Activated effector memory CD4-positive, alpha-beta T cell treated with Interleukin-2 at 50 U/mL for 16 hours (primary cell): ENCODE results near the gene ELP1.

Experiments used
- DNase-seq: peaks from one replicate; pipeline ENCODE4 v3.0.0-alpha.2; 2020

The ELP1 gene

DNA sequence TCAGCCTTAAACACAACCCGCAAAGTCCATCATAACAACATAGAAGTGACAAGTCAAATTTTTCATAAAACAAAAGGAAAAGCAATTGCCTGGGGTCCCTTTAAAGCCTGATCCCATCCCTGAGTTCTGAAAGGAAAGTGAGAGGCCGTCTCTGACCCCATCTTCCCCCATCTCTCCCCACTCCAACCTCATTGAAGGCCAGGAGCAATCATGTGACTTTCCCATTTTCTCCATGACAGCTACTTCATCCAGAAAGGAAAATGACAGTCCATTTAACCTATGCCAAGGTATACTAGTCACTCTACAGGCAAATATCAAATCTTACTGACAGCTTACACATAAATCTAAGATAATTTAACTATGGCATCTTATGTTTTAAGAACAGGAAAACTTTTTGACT, 56.4 kb downstream of the ELP1 start:
- DNase-seq: no peak

DNA sequence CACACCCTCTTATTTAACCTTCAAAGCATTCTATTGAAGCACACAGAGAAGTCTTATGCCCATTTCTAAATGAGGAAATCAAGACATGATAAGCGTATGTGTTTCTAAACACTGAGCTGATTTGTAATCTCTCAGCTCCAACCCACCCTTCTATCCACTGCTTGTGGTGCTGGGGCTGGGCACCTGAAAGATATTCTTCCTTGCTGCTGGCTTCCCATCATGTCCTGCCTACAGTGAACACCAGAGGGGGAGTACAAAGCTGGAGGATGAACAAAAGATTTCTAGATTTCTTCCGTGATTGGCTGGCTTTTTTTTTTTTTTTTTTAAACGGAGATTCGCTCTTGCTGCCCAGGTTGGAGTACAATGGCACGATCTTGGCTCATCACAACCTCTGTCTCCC, 57.5 kb downstream of the ELP1 start:
- DNase-seq: no peak

DNA sequence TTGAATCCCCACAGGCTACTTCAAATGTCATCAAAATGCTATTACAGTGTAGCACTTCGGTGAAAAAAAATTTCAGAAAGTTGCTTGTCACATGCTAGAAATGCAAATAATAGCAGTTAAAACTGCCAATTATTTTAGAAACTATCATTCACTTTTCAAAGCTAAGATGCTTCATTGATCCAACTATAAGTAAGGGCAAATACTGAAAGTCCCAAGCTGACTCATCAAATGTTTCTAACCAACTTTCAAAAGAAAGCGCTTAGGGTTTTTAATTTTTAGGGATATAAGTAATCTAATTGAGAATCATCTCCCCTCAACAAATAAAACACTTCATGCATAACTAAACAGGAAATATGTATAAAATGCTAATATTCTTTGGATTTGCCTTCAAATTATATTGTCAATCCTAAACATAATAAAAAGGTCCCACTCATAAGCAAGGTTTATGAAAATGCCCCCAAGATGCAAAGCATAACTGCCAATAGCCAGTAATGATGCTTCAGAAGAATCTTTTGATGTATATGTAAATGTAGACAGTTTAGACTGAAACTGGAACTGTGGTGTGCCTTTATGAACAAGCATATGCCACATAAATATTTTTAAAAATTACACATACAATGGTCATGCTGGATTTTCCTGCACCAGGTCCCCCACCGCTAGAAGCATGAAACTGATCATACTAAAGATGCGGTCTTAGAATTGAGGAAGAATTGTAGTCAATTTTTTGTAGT, 59.7 kb downstream of the ELP1 start:
- no peak for DNase-seq

DNA sequence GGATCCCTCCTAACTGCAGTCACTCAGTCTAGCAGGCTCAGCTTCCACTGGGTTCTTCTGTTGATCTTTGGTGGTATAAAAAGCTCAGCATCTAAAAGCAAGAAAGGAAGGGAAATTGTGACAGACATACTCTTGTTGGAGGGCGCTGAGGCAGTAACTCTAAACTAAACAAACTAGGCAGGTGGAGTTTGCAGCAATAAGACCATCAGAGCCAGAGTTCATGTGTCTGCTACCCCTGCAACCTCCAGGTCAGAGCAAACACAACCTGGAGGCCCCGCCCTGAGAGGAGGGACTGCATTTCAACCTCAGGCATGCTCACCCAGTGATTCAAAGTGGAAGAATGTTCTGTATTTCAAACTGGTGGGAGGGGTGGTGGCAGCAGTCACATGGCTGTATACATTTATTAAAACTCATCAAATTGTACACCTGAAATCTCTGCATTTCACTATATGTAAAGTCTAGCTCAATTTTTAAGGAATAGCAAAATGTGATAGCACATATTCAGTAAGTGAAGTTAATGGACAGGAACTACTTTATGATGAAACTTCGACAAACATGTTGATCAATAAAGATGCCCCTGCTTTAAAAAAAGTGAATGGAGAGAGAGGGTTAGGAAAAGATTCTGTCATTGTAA, 64.7 kb downstream of the ELP1 start:
- no peak for DNase-seq

DNA sequence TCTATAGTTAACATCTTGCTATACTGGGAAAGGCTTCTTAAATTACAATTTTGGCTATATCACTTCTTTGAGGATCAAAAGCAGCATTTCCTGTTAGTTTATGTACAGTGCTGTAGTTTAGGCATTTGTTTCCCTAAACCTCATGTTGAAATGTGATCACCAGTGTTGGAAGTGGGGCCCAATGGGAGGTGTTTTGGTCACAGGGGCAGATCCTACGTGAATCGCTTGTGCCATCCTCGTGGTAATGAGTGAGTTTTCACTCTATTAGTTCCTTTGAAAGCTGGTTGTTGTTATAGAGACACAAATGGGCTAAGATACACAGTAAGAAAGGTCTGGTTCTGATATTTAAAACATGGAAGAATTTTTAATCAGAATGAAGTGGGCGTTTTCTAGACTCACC, 66.1 kb downstream of the ELP1 start:
- no peak for DNase-seq

DNA sequence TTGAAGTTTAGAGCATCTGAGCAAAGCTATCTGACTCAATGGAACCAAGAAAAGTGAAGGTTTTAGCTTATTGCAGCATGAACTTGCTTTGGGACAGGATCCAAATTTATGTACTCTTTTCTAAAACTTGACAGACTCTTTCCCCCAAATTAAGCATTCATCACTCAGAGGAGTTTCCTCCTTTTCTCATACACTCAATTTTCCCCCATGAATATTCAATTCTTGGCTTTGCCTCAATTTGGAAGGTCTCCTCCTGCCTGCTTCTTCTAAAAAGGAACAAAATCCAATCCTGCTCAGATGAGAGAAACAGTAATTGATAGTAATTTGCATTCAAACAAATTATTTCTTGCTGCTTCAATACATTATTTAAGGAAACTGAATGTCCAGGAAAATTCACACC, 66.8 kb downstream of the ELP1 start:
- DNase-seq: no peak

DNA sequence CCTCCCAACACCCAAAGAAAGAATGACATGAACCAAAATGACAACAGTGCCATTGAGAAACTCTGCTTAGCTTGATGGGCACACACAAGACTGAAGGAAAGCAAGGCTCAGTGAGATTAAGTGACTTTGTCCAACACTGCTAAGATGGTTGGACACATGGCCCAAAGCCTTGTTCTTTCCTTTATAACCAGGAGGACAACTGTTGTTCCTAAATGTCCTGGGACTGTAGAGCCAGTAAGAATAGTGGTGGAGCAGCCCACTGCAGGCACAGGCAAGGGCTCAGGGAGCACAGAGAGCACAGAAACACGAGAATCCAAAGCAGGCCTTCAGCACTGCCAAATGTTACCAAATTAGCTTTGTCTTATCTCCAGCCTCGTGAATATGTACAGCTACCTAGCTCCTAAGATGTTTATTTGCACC, 67.9 kb downstream of the ELP1 start:
- DNase-seq: no peak

DNA sequence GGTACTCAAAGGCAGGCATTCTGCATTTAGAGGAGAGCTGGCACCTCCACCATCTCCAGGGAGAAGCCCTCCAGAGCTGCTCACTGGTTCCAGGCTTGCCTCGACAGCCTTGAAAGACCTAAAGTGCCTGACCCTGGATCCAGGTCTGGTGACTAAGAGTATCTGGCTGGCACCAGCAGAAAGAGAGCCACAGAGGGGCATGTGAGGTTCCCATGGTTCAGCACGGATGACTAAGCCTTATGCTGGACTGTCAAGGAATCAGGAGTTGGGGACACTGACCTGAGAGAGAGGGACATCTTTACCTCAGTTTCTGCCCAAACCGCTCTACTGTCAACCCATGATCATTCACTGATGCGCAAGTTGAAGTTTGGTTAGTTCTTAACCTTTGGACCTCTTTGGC, 68.9 kb downstream of the ELP1 start:
- DNase-seq: no peak

DNA sequence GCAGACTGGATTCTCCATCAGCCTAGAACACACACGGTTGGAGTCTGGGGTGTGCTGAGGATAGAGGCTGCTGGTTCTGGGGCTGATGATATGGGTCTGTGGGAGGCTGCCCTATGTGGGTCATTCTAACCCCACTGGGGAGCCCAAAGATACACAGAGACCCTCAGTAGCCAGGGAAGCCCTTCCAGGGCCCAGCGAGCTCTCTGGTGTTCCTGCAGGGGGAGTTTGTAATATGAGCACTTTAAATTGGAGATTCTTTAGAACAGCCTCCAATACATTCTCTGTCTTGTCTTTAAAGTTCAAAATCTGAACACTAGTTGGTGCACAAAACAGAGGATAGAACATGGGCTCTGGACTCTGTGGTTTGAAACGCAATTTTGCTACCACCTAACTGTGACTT, 69.5 kb downstream of the ELP1 start:
- DNase-seq: no peak

DNA sequence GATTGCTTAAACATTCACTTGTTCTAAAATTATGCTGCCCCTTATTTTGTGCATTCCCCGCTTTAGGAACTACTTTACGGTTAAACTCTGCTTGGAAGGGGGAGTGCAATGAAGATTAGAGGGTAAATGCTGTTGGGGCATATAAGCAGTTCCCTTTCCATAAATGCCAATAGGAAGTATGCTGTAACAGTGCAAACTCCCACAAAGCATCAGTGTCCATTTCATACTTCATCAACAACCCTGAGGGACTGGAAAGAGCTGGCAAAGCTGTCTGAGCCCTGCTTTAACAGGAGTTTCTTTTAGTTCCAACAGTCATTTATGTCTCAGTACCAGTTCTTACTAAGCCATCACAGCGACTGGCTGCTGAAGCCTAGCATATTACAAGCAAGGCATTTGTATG, 70.0 kb downstream of the ELP1 start:
- DNase-seq: no peak

DNA sequence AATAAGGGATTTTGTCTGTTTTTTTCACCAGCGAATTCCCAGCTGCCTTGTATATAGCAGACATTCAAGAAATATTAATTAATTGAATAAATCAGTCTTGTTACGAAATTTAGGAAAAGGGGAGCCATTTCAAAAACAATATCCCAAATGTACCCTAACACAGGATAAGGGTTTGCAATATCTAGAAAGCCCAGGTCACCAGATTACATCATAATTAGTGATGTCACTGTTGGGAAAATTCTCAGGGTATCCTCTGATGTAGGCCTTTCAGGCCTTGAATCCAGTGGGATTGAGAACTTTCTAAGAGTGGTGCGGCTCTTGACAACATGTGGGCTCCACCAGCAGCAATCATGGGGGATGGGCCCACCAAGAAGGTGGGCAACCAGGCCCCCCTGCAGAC, 71.9 kb downstream of the ELP1 start, which contains the start of gene ACTL7A:
TSS of gene ACTL7A (plus strand) at position 270 of the 400 bp plus-strand sequence. CDS start at position 327, 57 bp downstream.
- no peak for DNase-seq

DNA sequence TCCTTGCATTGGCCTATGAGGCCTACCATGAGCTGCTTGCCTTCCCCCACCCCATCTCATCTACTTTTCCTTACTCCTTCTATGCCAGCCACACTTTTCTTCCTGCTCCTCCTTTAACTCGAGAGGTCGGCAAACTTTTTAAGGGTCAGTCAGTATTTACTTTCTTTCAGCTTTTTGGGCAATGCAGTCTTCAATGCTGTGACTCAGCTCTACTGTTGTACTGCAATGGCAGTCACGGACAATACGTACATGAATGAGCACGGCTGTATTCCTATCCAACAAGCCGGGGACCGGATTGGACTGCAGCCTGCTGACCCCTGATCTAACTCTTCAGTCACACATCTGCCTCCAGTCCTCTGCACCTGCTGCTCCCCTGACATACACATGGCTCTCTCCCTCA, 72.5 kb downstream of the ELP1 start:
- DNase-seq: no peak

DNA sequence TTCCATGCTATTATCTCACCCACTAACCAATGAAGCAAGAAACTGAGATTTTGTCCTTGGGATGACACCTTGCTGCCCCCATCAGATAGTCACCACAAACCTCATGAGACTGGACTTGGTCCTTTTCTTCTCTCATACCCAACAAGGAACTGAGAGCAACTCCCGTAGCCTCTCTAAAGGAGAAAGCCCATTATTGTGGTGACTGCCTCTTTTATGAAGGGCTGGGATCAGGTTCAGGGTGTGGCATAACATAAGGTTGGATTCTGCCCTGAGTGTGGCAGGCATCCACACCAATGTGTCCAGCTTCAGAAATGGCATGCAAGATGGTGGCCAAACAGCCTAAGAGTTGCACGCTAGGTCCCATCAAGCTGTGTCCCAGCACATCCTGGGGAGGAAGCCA, 73.2 kb downstream of the ELP1 start:
- no peak for DNase-seq

DNA sequence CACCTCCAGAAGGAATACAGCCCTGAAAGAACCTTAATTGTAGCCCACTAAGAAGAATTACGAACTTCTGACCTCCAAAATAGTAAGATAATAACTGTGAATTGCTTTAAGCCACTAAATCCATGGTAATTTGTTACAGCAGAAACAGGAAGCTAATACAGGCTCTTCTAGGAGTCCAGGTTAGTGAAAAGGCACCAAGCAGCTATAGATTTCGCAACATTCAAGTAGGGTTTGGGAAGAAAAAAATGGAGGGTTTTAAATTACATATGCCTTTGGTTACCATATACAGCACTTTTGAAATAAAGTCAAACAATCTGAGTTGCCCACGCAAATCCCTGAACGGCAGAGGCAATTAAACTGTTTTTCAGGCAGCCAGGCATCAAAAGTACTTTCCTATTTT, 73.6 kb downstream of the ELP1 start:
- no peak for DNase-seq

DNA sequence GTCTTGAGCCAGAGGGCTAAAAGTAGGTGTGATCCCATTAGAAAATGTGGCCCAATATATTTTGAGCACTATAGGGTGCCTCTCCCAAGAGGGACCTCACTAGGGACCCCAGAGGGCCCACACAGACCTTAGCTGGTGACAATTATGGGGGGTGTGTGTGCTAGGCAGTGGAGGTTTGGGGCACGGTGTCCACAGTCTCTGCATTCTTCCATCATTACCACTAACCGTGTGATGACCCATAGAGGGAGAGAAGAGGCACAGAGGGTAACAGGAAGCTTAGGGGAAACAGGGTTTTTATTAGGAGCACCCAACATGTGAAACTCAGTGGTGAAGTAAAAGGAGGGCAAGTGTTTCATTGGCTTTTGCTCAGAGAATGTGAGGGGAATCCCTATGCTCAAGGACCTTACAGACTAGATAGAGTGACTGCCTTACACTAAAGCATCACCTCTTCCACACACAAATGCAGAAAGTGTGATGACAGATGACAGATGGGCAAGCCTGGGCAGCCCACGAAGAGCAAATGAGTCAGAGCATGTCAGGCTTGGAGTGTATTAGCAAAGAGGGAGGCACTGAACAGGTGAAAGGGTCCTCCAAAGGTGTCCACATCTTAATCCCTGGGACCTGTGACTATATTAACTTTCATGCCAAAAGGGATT, 74.3 kb downstream of the ELP1 start:
- no peak for DNase-seq

DNA sequence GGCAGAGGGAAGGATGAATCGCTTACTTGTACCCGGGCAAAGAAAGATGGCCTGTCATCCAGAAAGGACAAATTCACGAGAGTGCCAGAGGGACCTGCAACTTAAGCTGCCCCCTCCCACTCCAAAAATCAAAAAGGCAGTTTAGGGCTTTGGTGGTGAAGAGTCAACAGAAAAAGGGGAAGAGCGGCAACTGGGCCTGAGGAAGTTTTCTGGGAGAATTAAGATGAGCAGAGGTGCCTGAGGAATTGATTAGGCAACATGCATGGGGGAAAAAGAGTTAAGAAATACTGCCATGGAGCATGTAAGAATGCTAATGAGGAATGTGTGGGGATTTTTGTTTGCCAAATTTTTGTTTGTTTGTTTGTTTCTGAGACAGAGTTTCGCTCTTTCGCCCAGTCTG, 76.4 kb downstream of the ELP1 start:
- no peak for DNase-seq

DNA sequence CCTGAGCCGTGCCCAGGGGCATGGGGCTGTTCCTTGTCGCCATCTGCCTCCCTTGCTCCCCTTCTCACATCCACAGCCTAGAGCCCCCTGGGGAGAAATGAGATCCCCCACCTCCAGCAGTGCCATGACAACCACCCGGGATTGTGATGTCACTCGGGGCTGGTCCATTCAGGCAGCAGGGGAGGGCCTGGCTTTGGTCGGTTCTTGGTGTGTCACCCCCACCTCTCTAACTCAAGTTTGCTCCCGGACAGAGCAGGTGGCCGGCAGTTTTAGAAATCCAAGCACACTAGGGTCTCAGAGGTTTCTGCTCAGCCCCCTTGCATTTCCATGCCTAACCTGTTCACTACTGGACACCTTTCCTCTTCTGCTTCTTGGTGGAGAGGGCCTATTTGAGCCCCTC, 78.0 kb downstream of the ELP1 start, which contains the start of gene ACTL7B:
TSS of gene ACTL7B (minus strand) at position 99 of the 400 bp plus-strand sequence. CDS start at position 43, 56 bp downstream.
- DNase-seq: no peak

DNA sequence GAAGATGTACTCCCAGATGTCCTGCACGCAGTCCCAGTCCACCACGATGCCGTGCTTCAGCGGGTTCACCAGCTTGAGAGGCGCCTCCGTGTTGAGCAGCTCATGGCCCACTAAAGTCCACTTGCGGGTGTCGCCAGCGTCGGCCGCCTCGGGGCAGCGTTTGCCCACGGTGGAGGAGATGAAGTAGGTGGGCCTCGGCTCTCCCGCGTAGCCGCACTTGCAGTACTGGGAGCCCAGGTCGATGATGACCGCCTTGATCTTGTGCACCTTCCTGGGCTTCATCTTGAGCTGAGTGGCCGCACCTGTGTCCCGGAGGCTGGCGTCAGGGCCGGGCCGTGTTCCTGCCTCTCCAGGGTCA, 78.4 kb downstream of the ELP1 start:
- no peak for DNase-seq

DNA sequence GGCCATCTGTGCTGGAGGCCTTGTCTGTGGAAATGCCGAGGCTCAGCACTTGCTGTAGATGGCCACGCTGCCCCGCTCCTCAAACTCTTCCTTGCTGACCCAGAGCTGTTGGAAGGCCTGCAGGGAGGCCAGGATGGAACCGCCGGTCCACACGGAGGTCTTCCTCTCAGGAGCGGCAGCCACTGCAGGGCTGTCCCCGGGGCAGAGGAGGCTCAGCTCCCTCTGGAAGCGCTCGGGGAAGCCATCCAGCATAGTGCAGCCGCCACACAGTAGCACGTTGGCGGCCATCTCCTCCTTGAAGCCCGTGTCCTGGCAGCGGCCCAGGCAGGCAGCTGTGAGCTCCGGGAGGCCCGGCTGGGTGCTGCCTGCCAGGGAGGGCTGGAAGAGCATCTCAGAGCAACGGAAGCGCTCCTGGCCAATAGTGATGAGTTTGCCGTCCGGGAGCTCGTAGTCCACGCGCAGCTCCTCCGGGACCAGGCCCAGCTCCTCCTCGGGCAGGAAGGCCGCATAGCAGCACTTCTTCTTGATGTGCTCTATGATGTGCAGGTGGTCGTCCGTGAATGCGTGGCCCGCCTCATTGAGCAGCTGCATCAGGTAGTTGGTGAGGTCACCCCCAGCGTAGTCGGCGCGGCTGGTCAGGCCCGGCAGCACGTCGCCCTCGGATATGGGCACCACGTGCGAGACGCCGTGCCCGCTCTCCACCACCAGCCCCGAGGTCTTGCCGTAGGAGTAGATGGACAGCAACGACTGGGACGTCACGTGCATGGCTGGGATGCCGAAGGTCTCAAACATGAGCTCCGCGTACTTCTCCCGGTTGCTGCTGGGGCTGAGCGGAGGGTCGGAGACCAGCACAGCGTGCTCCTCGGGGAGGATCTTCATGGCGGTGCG, 79.0 kb downstream of the ELP1 start:
- no peak for DNase-seq

DNA sequence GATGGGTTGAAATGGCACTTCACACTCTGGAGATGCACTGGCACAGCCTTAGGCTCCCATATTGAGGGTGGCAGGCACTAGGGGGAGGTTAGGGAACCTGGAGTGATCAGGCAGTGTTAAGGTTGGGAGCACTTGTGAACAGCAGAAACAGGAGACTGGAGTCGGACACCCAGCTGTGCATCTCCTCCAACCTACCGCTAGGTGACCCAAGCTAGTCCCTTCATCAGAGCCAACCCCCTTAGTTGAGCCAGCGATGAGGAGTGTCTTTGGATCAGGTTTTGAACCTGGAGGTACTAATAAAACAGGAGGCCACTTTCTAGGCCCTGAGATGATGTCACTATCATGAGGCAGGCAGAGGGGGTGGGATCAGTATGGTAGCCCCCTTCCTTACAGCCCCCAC, 79.8 kb downstream of the ELP1 start:
- DNase-seq: no peak

DNA sequence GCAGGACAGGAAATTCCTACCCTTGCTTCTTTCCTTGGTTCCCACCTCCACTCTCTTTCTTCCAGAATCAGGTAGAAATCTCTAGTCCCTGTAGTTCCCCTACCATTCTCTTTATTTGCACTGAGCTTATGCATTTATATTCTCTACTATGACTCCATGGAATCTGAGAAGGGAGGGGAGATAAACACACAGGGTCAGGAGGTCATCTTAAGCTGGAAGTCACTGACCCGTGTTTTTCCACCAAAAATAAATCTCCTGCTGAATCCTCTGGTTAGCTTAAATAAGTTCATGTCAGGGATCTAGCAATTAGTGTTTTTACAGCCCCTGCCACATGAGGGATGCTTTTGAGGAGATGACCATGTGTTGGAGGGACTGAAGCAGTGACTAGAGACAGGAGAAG, 81.8 kb downstream of the ELP1 start:
- DNase-seq: no peak

DNA sequence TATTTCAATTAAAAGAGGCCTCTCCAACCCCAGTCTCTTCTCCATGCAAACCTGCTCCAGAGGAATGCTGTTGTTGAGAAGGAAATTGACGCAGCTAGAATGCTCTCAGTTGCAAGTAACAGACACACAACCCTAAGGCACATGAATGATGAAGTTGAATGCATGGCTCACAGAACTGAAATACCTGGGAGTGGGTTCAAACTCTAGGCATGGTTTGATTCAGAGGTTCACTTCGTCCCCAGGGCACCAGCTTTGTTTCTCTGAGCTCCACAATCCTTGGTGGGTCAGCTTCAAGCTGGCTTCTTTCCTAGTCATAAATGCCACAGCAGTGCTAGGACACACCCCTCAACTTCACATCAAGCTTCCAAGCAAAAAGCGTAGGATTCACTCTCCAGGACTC, 82.8 kb downstream of the ELP1 start:
- no peak for DNase-seq

DNA sequence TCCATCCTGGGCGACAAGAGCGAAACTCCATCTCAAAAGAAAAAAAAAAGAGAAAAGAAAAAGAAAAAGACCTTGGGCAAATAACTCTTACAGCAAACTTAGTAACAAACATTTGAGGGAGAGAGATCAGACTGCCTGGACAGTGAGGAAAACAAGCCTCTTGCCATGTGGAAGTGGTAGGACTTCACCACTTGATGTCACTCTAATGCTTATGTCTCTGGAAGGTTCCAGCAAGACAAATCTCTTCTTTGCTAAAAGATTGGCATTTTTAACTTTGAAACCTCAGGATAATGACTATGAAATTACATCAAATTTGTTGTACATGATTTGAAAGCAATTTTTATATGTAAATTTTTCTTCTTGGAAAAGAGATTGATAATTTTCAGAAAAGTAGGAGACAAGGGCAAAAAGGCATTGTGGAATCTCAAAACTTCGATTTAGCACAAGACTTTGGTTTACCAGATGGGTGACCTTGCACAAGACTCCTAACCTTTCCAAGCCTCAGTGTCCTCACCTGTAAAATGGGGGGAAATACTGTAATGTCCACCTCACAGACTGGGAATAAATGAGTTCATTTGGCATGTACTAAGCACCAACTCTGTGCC, 83.5 kb downstream of the ELP1 start:
- DNase-seq: no peak
